Sigmoid colon (tissue), 7 donors: ENCODE data around the gene SFMBT2. TPM values are rescaled to one million over a fixed set of nuclear protein-coding genes. Genes with fewer than 3 reads are reported as not detected.

ENCODE experiments used
- DNase-seq: peaks from one replicate; pipeline ENCODE4 v3.0.0-alpha.2; 2019
- H3K27ac ChIP-seq, 4 donors: fragments of 200-600 bp; sonication (generic); one replicate each; pipeline ENCODE4 v1.5.1; 2016 to 2019; ENCODE audit warnings: mild to moderate bottlenecking in 1 of 4
- H3K27me3 ChIP-seq, 3 donors: fragments of 200-600 bp; sonication (generic); one replicate each; pipeline ENCODE4 v1.5.1; 2019; ENCODE audit warnings: mild to moderate bottlenecking in 1 of 3
- H3K36me3 ChIP-seq, 4 donors: fragments of 200-600 bp; sonication (generic); one replicate each; pipeline ENCODE4 v1.5.1; 2016 to 2019
- H3K4me1 ChIP-seq, 4 donors: fragments of 200-600 bp; sonication (generic); one replicate each; pipeline ENCODE4 v1.5.1; 2017 to 2019
- H3K4me3 ChIP-seq, 4 donors: fragments of 200-600 bp; sonication (generic); one replicate each; pipeline ENCODE4 v1.5.1; 2017 to 2019; ENCODE audit warnings: mild to moderate bottlenecking in 2 of 4, moderate library complexity in 1 of 4
- H3K9me3 ChIP-seq, 4 donors: fragments of 200-600 bp in 3 of 4; sonication (generic) in 3 of 4; one replicate each; pipeline versions ENCODE4 v1.5.1 to v1.6.1; 2013 to 2019
- CTCF ChIP-seq, 4 experiments: fragments of 450-650 bp in 3 of 4; fragments of 200-600 bp in 1 of 4; IDR thresholded peaks; one replicate each; pipeline ENCODE4 v1.5.1; 2016 to 2019; ENCODE audit warnings: antibody characterized with exemption in 4 of 4, mild to moderate bottlenecking in 3 of 4, moderate library complexity in 2 of 4
- EP300 ChIP-seq, 4 donors: sonication (generic); formaldehyde crosslinking; IDR thresholded peaks; one replicate each; pipeline ENCODE4 v1.6.1; 2017; ENCODE audit warnings: antibody characterized with exemption in 4 of 4
- POLR2A ChIP-seq, 2 donors: fragments of 450-650 bp; IDR thresholded peaks; one replicate each; pipeline ENCODE4 v1.6.1; 2016; ENCODE audit warnings: antibody characterized with exemption in 2 of 2, mild to moderate bottlenecking in 2 of 2, moderate library complexity in 2 of 2
- POLR2AphosphoS5 ChIP-seq, 4 donors: sonication (generic); formaldehyde crosslinking; IDR thresholded peaks; one replicate each; pipeline ENCODE4 v1.6.1; 2017; ENCODE audit warnings: antibody characterized with exemption in 4 of 4
- WGBS, 2 donors: extraction: QIAGEN DNeasy Blood & Tissue Kit; methylation state at CpG; one replicate each; pipeline ENCODE4 v1.1.7; 2013; 5-methylcytosine and 5-hydroxymethylcytosine counted together
- intact Hi-C: fragments of 100-400 bp; cut with DNase I; formaldehyde crosslinking; loops from one replicate; pipeline ENCODE4 v1.15.1; 2023
- polyA plus RNA-seq, 3 donors: library from polyadenylated mRNA; stranded (reverse); fragments of 200-250 nt; gene quantifications; one replicate each; pipeline ENCODE4 v1.2.3, GENCODE V29; 2013
- total RNA-seq, 4 donors: library from RNA; depleted of rRNA; stranded (reverse); fragments of >200 nt; gene quantifications; one replicate each; pipeline ENCODE4 v1.1.0, GENCODE V29; 2016
- donor health status: healthy with polysubstance abuse.
- donor health status: Bipolar disorder and iron deficiency.
- donor health status: healthy.

The SFMBT2 gene
- total and polyA plus RNA-seq, 7 donors, result 0.60 to 6.4 (median 4.2) TPM

GRCh38 chr10:7421526-7421925 is 10.7 kb upstream of the SFMBT2 start:
- DNase-seq, result no peak
- Histone ChIP-seq H3K4me3 (no peak overlapping the region), H3K27ac (no peak overlapping the region), H3K27me3 (peaks cover 0 to 5% (median 0%) of the 10 kb centered on the region in 3 donors), H3K9me3 (no peaks in the 10 kb centered on the region), H3K4me1 (no peaks in the 10 kb centered on the region), H3K36me3 (no peaks in the 10 kb centered on the region)
- 71 to 88% methylated on average over 1 of the region's 1 CpG for WGBS, 2 donors
- TF ChIP-seq POLR2AphosphoS5 (IDR thresholded peaks at IDR 0.05) (no peak), POLR2A (IDR thresholded peaks at IDR 0.05) (no peak), CTCF (IDR thresholded peaks at IDR 0.05) (no peak), EP300 (IDR thresholded peaks at IDR 0.05) (no peak)
- intact Hi-C loops, result no loop called here

GRCh38 chr10:7419998-7420397 is 9.2 kb upstream of the SFMBT2 start:
- peaks cover 0 to 5% (median 0%) of the 10 kb centered on the region in 3 donors for H3K27me3 ChIP-seq
- TF ChIP-seq POLR2A (IDR thresholded peaks at IDR 0.05), result no peak
- TF ChIP-seq POLR2AphosphoS5 (IDR thresholded peaks at IDR 0.05), result no peak
- no peak for TF ChIP-seq EP300 (IDR thresholded peaks at IDR 0.05)
- no peak for TF ChIP-seq CTCF (IDR thresholded peaks at IDR 0.05)
- no peak for DNase-seq
- H3K4me1 ChIP-seq, result no peaks in the 10 kb centered on the region
- H3K36me3 ChIP-seq, result no peaks in the 10 kb centered on the region
- no peak overlapping the region for H3K4me3 ChIP-seq
- no peaks in the 10 kb centered on the region for H3K9me3 ChIP-seq
- intact Hi-C loops, result loop anchor here (5.0 to 10.0 kb wide), 4 partner anchors 633 to 1005 kb away; partner anchors contain the start of gene PRKCQ
- no peak overlapping the region for H3K27ac ChIP-seq
- WGBS, 2 donors, result 63 to 88% methylated on average over 8 of the region's 8 CpGs

GRCh38 chr10:7417807-7418206 is 7.0 kb upstream of the SFMBT2 start:
- H3K27ac ChIP-seq, result no peak overlapping the region
- H3K4me3 ChIP-seq, result no peak overlapping the region
- H3K36me3 ChIP-seq, result no peaks in the 10 kb centered on the region
- no peak for DNase-seq
- peaks cover 0 to 3% (median 2%) of the 10 kb centered on the region in 4 donors for H3K4me1 ChIP-seq
- TF ChIP-seq POLR2AphosphoS5 (IDR thresholded peaks at IDR 0.05) (no peak), CTCF (IDR thresholded peaks at IDR 0.05) (no peak), EP300 (IDR thresholded peaks at IDR 0.05) (no peak), POLR2A (IDR thresholded peaks at IDR 0.05) (no peak)
- intact Hi-C loops, result loop anchor here (5.0 to 10.0 kb wide), 4 partner anchors 631 to 1003 kb away; partner anchors contain the start of gene PRKCQ
- H3K9me3 ChIP-seq, result no peaks in the 10 kb centered on the region
- 17 to 19% methylated on average over 1 of the region's 1 CpG for WGBS, 2 donors
- peaks cover 4 to 13% (median 12%) of the 10 kb centered on the region in 3 donors for H3K27me3 ChIP-seq

- no peak for DNase-seq
- no peak overlapping the region for H3K4me3 ChIP-seq
- 1 to 10% methylated on average over 2 of the region's 2 CpGs for WGBS, 2 donors
- no peak overlapping the region for H3K27ac ChIP-seq
- H3K27me3 ChIP-seq, result peaks cover 10 to 19% (median 19%) of the 10 kb centered on the region in 3 donors
- peaks cover 0 to 9% (median 9%) of the 10 kb centered on the region in 4 donors for H3K4me1 ChIP-seq
- no peaks in the 10 kb centered on the region for H3K36me3 ChIP-seq
- intact Hi-C loops, result loop anchor here (5.0 to 10.0 kb wide), 4 partner anchors 630 to 1002 kb away; partner anchors contain the start of gene PRKCQ
- H3K9me3 ChIP-seq, result no peaks in the 10 kb centered on the region
- TF ChIP-seq POLR2AphosphoS5 (IDR thresholded peaks at IDR 0.05) (no peak), EP300 (IDR thresholded peaks at IDR 0.05) (no peak), CTCF (IDR thresholded peaks at IDR 0.05) (peak in 1 of 4 experiments; percentile 44), POLR2A (IDR thresholded peaks at IDR 0.05) (no peak)
These were observed 6.3 kb upstream of the SFMBT2 start for GRCh38 chr10:7417103-7417623.
